ENCODE measurements around the gene ACSM4.
"Not testable (repeated sequence)": the region's sequence is repeated elsewhere in the genome, so short reads cannot be mapped to it uniquely, and the experiment has no call there.

Gene ACSM4, protein sequence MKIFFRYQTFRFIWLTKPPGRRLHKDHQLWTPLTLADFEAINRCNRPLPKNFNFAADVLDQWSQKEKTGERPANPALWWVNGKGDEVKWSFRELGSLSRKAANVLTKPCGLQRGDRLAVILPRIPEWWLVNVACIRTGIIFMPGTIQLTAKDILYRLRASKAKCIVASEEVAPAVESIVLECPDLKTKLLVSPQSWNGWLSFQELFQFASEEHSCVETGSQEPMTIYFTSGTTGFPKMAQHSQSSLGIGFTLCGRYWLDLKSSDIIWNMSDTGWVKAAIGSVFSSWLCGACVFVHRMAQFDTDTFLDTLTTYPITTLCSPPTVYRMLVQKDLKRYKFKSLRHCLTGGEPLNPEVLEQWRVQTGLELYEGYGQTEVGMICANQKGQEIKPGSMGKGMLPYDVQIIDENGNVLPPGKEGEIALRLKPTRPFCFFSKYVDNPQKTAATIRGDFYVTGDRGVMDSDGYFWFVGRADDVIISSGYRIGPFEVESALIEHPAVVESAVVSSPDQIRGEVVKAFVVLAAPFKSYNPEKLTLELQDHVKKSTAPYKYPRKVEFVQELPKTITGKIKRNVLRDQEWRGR

DNA sequence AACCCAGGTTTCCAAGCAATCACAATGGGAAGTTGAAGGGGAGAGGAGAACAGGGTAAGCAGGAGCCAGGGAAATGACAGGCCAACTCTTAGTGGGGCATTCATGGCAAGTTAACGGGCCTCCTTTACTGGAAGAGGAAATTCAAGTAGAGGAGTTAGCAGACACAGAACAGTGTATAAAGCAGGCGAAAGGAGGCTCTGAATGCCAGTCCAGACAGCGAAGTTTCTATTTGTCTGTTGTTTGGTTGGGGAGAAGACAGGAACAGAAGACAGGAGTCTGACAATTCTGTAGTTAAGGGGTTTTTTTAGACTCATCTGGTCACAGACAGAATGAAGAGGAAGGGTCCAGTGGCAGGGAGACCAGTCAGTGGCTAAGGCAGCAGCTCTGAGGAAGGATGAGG lies at the start of gene ACSM4:
TSS of gene ACSM4 (plus strand) at position 301 of the 400 bp plus-strand sequence. CDS start 260 bp downstream, outside the sequence.
- DNase-seq (ENCODE audit: low read depth), result no peak

DNA sequence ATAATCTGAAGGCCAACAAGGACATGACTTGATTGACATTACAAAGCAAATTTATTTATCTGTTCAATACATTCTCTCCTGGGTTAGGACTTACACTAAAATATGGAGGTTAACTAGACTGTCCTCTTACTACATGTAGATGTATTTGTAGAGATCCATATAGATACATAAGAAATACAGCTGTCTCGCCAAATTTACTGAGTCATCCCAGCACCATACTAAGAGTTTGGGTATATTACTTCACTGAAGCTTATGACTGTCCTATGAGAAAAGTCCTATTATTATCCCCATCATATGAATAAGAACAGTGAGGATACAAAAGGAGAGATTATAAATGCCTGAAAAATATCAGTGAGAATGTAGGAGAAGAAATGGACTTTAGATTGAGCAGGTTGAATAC lies 44.8 kb upstream of the ACSM4 start:
- no peak for DNase-seq (ENCODE audit: low read depth)

DNA sequence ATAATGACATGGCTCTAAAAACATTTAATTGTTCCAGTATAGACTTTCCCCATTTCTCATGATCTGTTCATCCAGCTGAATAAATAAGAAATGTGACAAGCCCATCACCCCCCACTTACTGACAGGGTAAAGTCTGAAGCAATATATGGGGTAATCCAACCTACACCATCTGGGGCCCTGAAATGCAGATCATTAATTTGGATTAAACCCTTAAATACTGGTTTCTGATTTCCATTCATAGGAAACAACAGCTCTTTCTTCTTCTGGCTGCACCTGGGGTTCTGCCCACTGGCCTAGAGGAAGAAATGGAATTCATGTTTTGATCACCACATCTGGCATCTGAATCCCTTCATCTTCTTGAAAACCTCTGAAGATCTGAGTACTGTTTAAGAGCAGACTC lies 39.3 kb upstream of the ACSM4 start:
- no peak for DNase-seq (ENCODE audit: low read depth)

DNA sequence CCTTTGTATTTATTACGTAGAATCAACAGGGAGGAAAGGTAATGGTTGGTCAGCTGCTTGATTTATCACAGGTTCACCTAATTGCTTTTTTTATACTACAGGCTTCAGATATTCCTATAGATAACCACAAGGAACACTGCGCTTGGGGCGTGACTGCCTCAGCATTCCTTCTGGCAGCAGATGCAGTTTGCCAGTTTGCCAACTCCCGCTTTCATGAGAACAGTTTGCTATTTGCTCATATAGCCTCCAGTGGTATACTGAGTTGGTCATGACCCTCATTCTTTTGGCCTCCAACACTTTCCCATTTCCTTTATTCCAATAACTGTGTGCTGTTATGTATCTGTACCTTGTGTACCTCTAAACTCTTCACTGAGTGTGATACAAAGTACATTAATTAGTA lies 38.6 kb upstream of the ACSM4 start:
- no peak for DNase-seq (ENCODE audit: low read depth)

DNA sequence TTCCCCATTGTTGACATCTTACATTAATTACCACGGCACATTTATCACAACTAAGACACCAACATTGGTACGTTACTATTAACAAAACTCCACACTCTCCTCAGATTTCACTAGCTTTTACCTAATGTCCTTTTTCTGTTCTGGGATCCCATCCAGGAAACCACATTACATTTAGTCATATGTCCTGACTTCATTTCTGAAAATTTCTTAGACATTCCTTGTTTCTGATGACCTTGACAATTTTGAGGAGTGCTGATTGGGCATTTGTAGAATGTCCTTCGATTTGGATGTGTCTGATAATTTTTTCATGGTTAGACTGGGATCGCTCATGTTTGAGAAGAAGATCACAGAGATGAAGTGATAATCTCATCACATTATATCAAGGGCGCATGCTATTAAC lies 34.6 kb upstream of the ACSM4 start:
- DNase-seq (ENCODE audit: low read depth), result no peak

DNA sequence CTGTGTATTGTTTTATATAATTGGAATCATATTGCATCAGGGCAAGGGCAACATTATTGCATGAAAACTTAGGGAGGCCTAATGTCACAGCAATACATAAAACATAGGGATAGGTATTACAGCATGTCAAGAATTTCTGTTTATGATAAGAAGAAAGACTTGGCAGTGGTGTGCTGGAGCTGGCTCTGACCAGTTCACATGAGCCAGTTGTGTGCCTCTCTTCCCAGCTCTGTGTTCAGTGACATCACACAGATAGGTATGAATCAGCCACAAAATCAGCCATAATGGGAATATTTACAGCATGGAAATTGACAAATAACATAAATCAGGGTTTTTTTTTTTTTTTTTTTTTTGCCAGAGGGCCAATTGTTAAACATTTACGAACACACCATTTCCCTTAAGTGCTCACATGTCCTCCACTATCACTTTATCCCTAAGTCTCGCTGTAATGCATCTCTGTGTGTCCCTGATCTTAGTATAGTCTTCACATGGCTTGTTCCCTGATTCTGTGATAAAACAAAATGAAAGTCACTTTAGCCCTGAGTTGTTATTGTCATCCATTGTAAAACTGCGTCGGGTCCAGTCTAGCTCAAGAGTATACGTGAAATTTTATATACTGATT lies 31.9 kb upstream of the ACSM4 start:
- DNase-seq (ENCODE audit: low read depth), result no peak

DNA sequence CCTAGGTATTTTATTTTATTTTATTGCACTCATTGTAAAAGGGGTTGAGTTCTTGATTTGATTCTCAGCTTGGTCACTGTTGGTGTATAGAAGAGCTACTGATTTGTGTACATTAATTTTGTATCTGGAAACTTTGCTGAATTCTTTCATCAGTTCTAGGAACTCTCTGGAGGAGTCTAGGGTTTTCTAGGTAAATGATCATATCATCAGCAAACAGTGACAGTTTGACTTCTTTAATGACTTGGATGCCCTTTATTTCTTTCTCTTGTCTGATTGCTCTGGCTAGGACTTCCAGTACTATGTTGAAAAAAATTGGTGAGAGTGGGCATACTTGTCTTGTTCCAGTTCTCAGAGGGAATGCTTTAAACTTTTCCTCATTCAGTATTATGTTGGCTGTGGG lies 28.4 kb upstream of the ACSM4 start:
- DNase-seq (ENCODE audit: low read depth), result not testable (repeated sequence)

DNA sequence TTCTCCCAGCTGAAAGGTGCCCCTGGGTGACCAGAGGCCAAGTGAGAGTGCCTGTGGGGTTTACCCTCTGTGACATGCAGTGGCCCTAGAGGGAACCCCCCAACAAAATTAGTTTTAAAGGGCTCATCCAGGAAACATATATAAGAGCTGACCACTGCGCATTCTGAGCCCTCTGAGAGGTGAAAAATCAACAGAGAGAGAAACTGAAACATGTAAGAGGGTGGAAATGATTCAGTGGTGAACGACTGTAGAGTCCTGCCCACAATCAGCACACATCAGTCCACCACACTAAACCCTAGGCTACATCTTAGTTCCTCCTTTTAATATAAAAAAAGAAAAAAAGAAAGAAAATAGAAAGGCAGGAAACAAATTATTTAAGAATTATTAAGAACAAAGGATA lies 21.0 kb upstream of the ACSM4 start:
- DNase-seq (ENCODE audit: low read depth), result no peak

DNA sequence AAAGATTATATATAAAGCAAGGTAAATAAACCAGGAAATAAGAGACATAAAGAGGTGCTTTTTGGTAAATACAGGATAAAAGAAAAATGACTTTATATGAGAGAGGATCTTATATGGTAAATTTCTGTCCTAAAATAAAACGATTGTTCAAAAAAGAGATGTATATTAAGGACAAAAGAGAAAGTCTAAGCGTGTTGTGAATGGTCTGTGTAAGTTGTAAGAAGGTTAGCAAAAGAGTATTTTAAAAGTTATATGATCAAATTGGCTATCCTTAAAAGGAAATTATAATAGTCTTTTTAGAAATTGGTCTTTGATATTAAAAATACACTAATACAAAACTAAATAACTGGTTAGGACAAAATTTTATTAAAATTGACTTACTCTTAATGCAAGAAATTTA lies 14.1 kb upstream of the ACSM4 start:
- no peak for DNase-seq (ENCODE audit: low read depth)

DNA sequence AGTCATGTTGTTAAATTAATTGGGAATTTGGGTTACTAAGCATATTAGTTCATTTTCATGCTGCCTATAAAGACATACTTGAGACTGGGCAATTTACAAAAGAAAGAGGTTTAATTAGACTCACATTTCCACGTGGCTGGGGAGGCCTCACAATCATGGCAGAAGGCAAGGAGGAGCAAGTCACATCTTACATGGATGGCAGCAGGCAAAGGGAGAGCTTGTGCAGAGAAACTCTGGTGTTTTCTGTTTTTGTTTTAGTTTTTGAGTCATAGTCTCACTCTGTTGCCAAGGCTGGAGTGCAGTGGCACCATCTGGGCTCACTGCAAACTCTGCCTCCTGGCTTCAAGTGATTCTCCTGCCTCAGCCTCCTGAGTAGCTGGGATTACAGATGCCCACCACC lies 13.3 kb upstream of the ACSM4 start:
- not testable (repeated sequence) for DNase-seq (ENCODE audit: low read depth)

DNA sequence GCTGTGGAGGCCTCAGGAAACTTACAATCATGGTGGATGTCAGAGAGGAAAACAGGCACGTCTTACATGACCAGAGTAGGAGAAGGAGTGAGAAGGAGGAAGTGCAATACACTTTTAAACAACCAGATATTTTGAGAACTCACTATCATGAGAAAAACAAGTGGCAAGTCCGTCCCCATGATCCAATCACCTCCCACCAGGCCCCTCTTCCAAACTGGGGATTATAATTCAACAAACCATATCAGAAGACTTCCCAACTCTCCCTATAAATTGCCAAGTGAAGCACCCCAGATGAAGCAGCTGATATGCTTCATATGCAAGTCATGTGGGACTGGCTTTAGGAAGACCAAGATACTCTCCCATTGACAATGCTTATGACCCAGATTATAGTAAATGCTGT lies 11.6 kb upstream of the ACSM4 start:
- no peak for DNase-seq (ENCODE audit: low read depth)

DNA sequence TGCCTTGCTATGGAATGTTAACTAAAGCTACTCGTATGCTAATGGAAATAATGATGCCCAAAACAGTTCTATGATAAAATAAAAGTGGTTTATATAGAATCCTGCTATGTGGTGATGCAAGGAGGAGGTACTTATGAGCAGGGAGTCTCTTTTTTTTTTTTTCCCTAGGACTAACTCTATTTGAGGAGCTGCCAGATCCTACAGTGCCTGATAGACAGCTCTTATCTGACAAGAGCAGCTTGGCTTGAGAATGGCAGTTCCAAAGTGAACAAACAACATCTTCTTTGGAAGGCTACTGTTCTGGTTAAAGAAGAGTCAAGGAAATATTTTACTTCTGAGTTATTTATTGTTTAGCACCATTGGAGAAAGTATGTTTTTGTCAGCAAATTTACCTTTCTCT lies 10.2 kb upstream of the ACSM4 start:
- no peak for DNase-seq (ENCODE audit: low read depth)

DNA sequence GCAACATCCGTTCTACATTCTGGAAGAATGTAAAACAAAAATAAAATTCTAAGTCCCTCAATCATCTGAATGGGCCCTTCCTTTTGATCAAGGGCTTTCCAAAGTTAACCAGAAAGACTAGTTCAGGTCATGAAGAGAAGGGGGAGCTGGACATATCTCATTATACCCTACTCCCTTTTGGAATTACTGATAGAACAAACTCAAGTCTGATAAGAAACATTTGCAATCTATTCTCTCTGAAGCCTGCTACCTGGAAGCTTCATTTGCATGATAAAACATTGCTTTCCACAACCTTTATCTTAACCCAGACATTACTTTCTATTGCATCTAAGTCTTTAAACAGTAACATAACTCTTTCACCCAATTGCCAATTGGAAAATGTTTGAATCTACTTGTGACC lies 8.3 kb upstream of the ACSM4 start:
- DNase-seq (ENCODE audit: low read depth), result no peak

DNA sequence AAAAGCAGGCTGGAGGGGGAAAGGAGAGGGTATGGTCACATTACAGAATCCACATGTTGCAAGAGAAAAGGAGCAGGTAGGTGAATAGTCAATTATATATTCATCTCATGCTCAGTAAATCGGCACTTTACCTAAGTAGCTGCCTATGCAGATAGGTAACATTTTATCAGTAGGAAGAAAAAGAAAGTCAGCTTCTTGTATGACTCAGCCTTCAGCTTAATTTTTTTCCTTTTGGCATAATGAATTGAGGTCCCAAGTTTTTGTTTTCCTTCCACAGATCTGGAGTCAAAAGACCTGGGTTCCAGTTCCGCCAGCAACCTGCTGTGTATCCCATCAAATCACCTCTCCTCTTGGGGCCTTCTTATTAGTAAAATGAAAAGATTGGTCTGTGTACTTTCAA lies 6.0 kb upstream of the ACSM4 start:
- DNase-seq (ENCODE audit: low read depth), result no peak

DNA sequence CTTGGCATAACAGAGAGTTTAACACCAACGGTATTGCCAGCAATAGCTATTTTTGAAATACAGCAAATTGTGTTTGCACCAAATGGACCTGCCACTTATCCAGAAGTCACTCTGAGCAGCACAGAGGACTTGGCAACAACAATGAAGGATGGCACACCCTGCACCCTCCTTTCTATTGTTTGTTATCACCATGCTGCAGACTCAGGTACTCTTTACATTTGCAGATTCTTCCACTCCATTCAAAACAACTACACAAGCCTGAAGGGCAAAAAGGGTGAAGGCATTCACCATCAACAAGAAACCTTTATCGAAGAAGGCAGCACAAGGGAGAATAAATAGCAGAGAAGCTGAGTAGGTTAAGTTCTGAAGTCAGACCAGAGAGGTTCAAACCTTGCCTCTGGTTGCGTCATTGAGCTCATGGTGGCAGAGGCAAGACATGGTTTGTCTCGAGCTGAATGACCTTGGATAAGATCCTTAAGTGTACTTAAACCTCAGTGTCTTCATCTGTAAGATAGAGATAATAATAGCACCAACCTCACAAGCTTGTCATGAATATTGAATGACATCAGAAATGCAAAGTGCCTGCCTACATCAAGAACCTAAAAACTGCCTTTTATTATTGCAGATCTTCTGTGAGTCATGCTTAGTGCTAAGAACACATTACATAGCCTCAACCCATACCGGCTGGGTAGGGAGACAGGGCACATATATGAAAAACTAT lies 1.4 kb upstream of the ACSM4 start:
- DNase-seq (ENCODE audit: low read depth), result no peak

DNA sequence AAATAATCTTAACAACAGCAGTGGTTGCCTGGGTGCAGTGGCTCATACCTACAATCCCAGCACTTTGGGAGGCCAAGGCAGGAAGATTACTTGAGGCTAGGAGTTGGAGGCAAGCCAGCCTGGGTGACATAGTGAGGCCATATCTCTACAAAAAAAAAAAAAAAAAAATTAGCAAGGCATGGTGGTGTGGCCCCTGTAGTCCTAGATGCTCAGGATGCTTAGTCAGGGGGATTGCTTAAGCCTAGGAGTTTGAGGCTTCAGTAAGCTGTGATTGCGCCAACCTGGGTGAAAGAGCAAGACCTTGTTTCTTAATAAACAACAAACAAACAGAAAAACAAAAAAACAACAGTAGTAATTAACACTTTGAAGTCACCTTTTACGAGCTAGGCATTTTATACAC lies 642 bp upstream of the ACSM4 start:
- no peak for DNase-seq (ENCODE audit: low read depth)

DNA sequence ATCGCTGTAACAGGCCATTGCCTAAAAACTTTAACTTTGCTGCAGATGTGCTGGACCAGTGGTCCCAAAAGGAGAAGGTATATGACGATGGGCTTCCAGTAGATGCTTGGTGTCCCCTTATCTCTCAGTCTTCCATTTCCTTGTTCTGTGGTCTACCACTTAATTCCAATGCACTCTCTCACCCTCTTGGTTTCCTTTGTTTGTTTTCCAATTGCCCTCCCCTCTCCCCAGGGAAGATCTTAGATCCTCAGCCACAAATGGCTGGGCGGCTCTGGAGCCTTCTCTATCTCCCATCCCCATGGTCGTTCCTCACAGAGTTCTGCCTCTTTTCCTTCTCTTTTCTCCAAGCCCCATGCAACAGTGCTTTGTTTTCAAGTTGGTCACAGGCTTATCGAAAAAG lies 584 bp downstream of the ACSM4 start:
- no peak for DNase-seq (ENCODE audit: low read depth)

DNA sequence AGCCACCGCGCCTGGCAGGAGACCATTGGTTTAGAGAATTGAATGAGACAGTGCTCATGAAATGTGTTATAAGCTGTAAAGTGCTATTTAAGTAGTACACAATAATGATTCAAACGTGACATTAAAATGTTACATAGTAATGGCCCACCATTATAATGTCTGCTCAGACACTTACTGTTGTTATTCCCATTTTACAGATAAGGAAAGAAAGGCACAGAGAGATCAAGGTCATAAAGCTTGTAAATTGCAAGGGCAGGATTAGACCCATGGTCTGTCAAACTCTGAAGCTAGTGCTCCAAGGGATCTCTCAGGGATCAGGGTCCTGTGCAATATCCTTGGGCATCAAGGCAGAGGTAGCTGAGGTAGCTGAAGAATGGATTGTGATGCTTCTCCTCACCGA lies 6.2 kb downstream of the ACSM4 start:
- DNase-seq (ENCODE audit: low read depth), result no peak

DNA sequence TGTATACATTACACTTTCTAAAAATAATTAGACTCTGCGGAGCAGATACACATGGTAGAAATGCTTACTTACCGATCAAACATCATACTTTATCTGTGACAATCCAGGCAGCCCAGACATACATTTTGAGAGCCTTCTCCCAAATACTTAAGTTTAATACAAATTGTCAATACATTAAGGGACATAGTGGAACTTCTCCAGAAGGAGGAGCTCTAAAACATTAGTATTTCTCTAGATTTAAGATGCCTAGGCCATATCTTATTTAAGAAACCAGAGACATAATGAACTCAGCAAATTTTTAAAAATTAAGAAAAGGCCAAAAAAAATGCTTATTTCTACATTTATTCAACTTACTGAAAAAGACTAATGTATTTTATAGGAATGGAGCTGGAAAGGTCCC lies 16.1 kb downstream of the ACSM4 start:
- no peak for DNase-seq (ENCODE audit: low read depth)

DNA sequence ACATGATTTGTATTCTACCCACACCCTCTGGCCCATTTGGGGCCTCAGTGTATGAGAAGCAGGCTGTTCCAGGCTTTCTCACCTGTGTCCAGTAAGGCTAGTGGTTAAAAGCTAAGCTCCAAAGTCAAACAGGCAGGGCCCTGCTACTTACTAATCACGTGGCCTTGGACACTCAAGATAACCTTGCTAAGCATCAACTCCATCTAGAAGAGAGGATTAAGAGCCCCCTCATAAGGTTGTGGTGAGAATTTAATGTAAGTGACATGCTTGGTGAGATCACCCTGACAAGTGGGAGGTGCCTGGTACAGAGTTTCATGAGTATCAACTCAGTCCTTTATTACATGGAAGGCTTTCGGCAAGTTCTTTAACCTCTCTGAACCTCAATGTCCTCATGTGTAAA lies 17.8 kb downstream of the ACSM4 start:
- no peak for DNase-seq (ENCODE audit: low read depth)

DNA sequence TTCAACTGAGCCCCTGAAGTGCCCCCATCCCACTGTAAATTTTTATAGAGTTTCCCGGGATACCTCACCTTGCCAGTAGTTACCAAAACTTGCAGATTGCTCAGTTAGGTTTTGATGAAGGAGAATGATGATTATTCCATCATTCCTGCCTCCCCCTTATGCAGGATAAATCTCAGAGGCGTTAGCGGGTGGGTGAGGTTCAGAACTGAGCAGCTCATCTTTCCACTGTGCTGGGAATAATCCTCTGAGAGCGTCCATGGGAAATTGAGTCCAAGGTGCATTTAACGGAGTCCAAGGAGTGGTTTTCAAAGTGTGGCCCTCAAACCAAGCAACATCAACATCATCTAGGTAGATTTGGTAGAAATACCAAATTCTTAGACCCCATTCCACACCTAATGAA lies 18.7 kb downstream of the ACSM4 start:
- no peak for DNase-seq (ENCODE audit: low read depth)

DNA sequence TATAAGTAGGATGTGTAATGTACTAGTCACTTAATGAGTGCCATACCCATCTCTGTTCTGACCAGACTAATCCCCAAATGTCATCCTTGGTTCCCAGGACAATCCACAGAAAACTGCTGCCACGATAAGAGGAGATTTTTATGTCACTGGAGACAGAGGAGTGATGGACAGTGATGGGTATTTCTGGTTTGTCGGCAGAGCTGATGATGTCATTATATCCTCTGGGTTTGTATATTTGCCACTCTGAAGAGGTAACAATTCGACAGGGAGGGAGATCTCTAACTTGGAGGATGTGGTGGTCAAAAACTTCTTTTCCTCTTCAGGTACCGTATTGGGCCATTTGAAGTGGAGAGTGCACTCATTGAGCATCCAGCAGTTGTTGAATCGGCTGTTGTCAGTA lies 20.3 kb downstream of the ACSM4 start:
- DNase-seq (ENCODE audit: low read depth), result no peak

DNA sequence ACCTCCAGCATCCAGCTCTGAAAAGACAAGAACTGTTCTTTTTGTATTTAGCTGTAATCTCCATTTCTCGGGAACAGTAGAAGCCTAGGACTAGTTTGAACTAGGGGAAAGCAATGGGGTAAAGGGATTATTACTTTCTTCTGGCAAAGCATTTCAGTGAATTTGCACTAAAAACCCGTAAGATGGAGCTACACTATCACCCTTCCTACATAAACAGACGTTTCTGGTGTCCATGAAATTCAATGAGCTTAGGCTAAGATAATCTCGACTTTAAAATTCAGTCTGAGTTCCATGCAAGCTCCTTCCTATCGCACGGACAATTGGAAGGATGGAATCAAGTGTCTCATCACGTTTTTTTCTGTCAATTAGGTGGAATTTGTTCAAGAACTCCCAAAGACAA lies 24.0 kb downstream of the ACSM4 start:
- no peak for DNase-seq (ENCODE audit: low read depth)
